Parathyroid adenoma (tissue), 2 donors: ENCODE measurements around the gene SEMA3A.
"Not testable (repeated sequence)": the region's sequence is repeated elsewhere in the genome, so short reads cannot be mapped to it uniquely, and the experiment has no call there.

ENCODE experiments used
- H2AFZ ChIP-seq: fragments of 300-600 bp; sonication (generic); one replicate; pipeline ENCODE4 v1.7.0; 2017; ENCODE audit warnings: antibody characterized with exemption, mild to moderate bottlenecking
- H3K27ac ChIP-seq: fragments of 300-600 bp; sonication (generic); one replicate; pipeline ENCODE4 v1.7.0; 2017
- H3K27me3 ChIP-seq: fragments of 300-600 bp; sonication (generic); one replicate; pipeline ENCODE4 v1.7.0; 2017; ENCODE audit warnings: low read length; ENCODE audit not compliant: control insufficient read depth, insufficient read depth
- H3K36me3 ChIP-seq: fragments of 300-600 bp; sonication (generic); one replicate; pipeline ENCODE4 v1.7.0; 2017; ENCODE audit warnings: low read length; ENCODE audit not compliant: control insufficient read depth, insufficient read depth
- H3K4me1 ChIP-seq: fragments of 300-600 bp; sonication (generic); one replicate; pipeline ENCODE4 v1.7.0; 2017; ENCODE audit warnings: control low read depth
- H3K4me2 ChIP-seq: fragments of 300-600 bp; sonication (generic); one replicate; pipeline ENCODE4 v1.7.0; 2017; ENCODE audit warnings: low read length
- H3K4me3 ChIP-seq: fragments of 300-600 bp; sonication (generic); one replicate; pipeline ENCODE4 v1.7.0; 2017; ENCODE audit warnings: low read depth, low read length
- H3K79me2 ChIP-seq: fragments of 300-600 bp; sonication (generic); one replicate; pipeline ENCODE4 v1.7.0; 2017; ENCODE audit warnings: control low read depth
- H3K9ac ChIP-seq: fragments of 300-600 bp; sonication (generic); one replicate; pipeline ENCODE4 v1.7.0; 2017; ENCODE audit warnings: mild to moderate bottlenecking
- H3K9me3 ChIP-seq: fragments of 300-600 bp; sonication (generic); one replicate; pipeline ENCODE4 v1.7.0; 2017; ENCODE audit warnings: low read length; ENCODE audit not compliant: control insufficient read depth
- TF ChIP-seq, protein P1 (sequence below): fragments of 300-600 bp; sonication (generic); IDR thresholded peaks from one replicate; pipeline ENCODE4 v1.7.0; 2017; ENCODE audit warnings: antibody characterized with exemption, mild to moderate bottlenecking
- donor health status: primary hyperparathyroidism.

SEMA3A gene

GRCh38 chr7:84224505-84224904, 29.9 kb upstream of the SEMA3A start:
- H3K27ac ChIP-seq: no peak overlapping the region
- H3K4me3 ChIP-seq: no peak overlapping the region
- H3K4me2 ChIP-seq: no peak overlapping the region
- TF ChIP-seq, protein P1, sequence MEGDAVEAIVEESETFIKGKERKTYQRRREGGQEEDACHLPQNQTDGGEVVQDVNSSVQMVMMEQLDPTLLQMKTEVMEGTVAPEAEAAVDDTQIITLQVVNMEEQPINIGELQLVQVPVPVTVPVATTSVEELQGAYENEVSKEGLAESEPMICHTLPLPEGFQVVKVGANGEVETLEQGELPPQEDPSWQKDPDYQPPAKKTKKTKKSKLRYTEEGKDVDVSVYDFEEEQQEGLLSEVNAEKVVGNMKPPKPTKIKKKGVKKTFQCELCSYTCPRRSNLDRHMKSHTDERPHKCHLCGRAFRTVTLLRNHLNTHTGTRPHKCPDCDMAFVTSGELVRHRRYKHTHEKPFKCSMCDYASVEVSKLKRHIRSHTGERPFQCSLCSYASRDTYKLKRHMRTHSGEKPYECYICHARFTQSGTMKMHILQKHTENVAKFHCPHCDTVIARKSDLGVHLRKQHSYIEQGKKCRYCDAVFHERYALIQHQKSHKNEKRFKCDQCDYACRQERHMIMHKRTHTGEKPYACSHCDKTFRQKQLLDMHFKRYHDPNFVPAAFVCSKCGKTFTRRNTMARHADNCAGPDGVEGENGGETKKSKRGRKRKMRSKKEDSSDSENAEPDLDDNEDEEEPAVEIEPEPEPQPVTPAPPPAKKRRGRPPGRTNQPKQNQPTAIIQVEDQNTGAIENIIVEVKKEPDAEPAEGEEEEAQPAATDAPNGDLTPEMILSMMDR: no peak
- no peaks in the 10 kb centered on the region for H3K9me3 ChIP-seq
- no peaks in the 10 kb centered on the region for H3K36me3 ChIP-seq
- H3K79me2 ChIP-seq: no peaks in the 10 kb centered on the region
- no peak overlapping the region for H3K9ac ChIP-seq
- H2AFZ ChIP-seq: no peak overlapping the region
- H3K27me3 ChIP-seq: no peaks in the 10 kb centered on the region
- H3K4me1 ChIP-seq: no peaks in the 10 kb centered on the region

- no peak overlapping the region for H3K4me3 ChIP-seq
- H3K27me3 ChIP-seq: no peaks in the 10 kb centered on the region
- TF ChIP-seq, protein P1: no peak
- no peaks in the 10 kb centered on the region for H3K4me1 ChIP-seq
- no peak overlapping the region for H3K4me2 ChIP-seq
- no peaks in the 10 kb centered on the region for H3K79me2 ChIP-seq
- no peaks in the 10 kb centered on the region for H3K36me3 ChIP-seq
- no peak overlapping the region for H3K27ac ChIP-seq
- H3K9ac ChIP-seq: no peak overlapping the region
- no peak overlapping the region for H2AFZ ChIP-seq
- H3K9me3 ChIP-seq: no peaks in the 10 kb centered on the region
Measured at GRCh38 chr7:84219310-84219709, 24.7 kb upstream of the SEMA3A start.

DNA sequence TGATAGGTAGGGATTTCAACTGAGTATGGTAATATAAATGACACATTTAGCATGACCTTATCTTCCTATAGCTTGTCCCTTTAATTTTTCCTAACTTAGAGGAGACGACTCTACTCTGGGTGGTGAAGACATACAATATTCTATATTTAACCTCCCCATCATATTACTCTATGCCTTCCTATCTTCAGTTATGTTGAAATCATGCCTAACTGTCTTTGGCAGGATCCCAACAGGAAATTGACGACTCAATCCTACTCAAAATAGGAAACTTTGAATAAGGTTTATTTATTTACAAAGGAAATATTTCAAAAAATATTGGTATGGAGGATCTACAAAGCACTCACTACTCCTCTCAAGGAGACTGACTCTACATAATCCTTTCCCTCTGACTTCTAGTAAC, 24.1 kb upstream of the SEMA3A start:
- Histone ChIP-seq H3K4me3 (no peak overlapping the region), H2AFZ (no peak overlapping the region), H3K27me3 (no peaks in the 10 kb centered on the region), H3K79me2 (no peaks in the 10 kb centered on the region), H3K4me2 (no peak overlapping the region), H3K9me3 (no peaks in the 10 kb centered on the region), H3K4me1 (no peaks in the 10 kb centered on the region), H3K36me3 (no peaks in the 10 kb centered on the region), H3K27ac (no peak overlapping the region), H3K9ac (no peak overlapping the region)
- TF ChIP-seq, protein P1: no peak

- no peak overlapping the region for H3K9ac ChIP-seq
- no peaks in the 10 kb centered on the region for H3K36me3 ChIP-seq
- H3K27me3 ChIP-seq: no peaks in the 10 kb centered on the region
- H3K4me1 ChIP-seq: no peaks in the 10 kb centered on the region
- no peaks in the 10 kb centered on the region for H3K79me2 ChIP-seq
- H3K4me3 ChIP-seq: no peak overlapping the region
- no peak overlapping the region for H2AFZ ChIP-seq
- no peak overlapping the region for H3K27ac ChIP-seq
- TF ChIP-seq, protein P1: no peak
- no peaks in the 10 kb centered on the region for H3K9me3 ChIP-seq
- H3K4me2 ChIP-seq: no peak overlapping the region
Measured at GRCh38 chr7:84216472-84216871, 21.9 kb upstream of the SEMA3A start.

DNA sequence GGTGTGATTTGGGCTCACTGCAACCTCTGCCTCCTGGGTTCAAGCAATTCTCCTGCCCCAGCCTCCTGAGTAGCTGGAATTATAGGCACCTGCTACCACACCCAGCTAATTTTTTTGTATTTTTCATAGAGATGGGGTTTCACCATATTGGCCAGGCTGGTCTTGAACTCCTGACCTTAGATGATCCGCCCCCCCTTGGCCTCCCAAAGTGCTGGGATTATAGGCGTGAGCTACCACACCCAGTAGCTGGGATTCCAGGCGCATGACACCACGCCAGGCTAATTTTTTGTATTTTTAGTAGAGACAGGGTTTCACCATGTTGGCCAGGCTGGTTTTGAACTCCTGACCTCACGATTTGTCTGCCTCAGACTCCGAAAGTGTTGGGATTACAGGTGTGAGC, 20.2 kb upstream of the SEMA3A start:
- not testable (repeated sequence) for H3K4me2 ChIP-seq, H3K4me3 ChIP-seq, H3K27me3 ChIP-seq, H3K9ac ChIP-seq, H3K79me2 ChIP-seq, H3K4me1 ChIP-seq, H2AFZ ChIP-seq, H3K27ac ChIP-seq, H3K9me3 ChIP-seq, H3K36me3 ChIP-seq
